HEK293 (cell line): ENCODE results near the gene KCTD15.

ENCODE experiments used
- TCF7L2 ChIP-seq: IDR thresholded peaks from 2 replicates; pipeline ENCODE4 v1.6.1; 2011; ENCODE audit warnings: low read depth, mild to moderate bottlenecking, inconsistent platforms, low read length, moderate library complexity, borderline replicate concordance
- TSHZ1 ChIP-seq: fragments of 450-650 bp; formaldehyde crosslinking; IDR thresholded peaks from 2 replicates; pipeline ENCODE4 v1.5.1; 2016; ENCODE audit warnings: missing biosample characterization, missing genetic modification characterization, borderline replicate concordance

- TF ChIP-seq TSHZ1 (tag by site-specific recombination) (no peak), TCF7L2 (no peak)
These were observed 28.7 kb upstream of the KCTD15 start for GRCh38 chr19:33767898-33768413.
